Amniotic stem cell (primary cell): ENCODE data around the gene MYO1E.
A peak's percentile ranks its signal among the peaks of the same experiment; 100 is the strongest.

Experiments used
- DNase-seq: peaks from one replicate; lab custom pipeline; 2025; lab: John Stamatoyannopoulos, UW

Gene MYO1E

DNA sequence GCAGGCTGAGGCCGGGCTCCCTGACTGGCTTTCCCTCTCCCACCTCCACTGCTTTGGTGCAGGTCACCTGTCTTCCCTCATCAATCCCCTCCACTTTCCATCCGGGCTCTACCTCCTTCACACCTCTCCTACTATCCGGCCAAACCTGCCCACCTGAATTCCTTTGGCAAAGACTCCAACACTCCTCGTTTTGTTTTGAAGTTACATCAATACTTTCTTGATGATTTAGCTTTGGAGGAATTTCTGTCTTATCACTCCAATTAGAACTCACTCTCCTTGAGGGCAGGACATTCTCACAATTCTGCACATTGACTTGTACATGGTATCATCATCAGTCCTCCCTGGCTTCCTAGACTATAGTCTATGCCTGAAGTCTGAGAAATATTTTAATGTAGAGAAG is 145.7 kb downstream of the MYO1E start:
- DNase-seq, result no peak

DNA sequence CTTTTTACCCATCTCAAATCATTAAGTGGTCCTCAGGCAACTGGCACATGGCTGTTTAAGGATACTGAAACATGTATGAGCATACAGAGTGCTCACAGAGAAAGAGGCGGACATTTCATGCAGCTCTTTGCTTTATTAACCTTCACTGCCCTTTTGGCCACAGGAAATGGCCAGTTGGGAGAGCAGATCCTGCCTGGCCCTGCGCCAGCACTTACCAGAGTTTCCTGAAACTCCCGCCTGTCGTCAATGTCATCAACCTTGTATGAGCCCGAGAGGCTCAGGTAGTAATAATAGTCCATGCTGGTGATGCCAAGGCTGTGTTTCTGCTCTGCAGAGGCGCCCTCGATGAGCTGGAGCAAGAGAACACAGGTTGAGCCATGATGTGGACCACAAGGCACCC is 148.2 kb downstream of the MYO1E start:
- no peak for DNase-seq

DNA sequence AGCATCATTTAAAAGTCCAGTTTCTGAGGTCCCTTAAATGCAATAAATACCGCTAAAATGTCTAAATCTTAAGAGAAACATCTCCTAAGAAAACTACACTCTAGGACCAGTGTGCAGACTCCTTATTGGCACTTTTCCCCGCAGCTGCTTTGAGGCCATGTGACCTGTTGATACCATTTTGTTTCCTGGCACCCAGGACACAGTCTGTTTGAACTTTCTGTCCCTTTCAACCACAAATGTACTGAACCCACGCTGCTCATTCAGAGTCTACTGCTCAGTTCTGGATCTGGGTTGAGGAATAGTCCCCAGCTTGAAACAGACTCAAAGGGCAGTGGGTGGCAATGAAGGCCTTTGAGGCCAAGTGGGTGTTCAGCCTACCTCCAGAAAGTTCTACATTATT is 148.9 kb downstream of the MYO1E start:
- no peak for DNase-seq

DNA sequence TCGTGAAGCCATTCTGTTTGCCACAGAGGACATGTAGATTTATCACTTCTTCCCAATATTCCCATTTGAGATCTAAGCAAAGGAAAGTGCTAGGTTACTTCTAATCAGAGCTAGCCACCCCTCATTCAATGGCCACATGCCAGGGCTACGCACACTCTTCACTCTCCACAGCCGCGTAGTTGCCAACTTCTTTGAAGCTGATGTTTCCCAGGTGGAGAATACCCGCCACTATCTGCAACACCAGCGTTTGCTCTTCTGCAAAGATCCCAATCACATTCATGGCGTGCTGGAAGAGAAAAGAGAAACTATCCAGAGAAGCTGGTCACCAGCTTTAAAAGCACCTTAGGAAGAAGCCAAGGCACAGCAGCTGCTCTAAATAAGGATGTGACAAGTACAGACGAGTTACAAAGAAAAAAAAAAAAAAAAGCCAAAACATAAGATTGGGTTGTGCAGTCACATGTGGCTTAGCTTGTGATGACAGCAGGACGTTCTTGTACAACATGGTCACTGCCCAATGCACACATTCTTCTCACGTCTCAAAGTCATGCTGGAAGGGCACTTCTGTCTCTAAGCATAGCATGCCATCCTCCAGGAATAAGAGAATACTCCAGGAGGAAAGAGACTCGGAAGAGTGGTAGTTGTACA is 149.6 kb downstream of the MYO1E start:
- DNase-seq, result no peak

DNA sequence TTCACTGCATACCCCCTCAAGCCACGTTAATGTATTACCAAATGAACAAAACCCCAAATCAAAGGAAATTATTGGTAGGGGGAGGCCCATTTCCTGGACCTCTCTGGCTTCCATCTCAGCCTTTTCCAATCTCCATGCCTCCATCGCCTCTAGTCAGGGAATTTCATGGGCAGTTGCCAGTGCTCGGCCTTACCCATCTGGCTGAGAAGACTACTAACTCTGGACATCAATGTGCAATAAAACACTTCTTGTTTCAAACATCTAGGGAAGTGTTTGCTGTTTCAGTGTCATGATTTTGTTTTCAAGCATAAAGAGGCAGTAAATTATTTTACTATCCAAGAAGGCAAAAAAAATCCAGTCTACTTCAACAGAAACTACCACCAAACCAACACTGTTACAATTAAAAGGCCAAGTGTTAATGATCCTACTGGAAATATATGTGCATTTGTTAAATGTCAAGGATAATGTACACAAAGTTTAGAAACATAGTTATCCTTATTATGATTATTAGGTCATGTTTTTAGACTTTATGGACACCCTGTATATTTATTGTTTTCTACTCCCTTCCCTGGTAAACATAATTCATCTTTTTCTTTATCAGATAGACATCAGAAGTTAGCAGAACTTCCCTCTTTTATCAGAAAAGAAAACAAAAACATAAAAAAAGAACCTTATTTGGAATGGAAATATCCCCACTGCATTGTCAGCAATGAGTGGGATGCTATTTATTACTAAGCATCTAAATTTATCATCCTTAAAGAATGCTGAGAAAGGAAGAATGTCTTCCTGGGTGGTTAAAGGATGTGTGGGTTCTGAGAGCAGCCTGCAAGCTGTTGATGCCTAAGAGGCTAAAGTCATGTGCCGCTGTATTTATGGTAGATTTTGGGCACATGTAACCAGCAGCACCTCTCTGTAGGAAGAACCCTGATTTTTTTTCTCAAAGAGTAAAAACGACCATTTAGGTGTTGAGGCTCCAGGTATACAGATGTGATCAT is 150.9 kb downstream of the MYO1E start:
- peak; percentile 9 for DNase-seq

DNA sequence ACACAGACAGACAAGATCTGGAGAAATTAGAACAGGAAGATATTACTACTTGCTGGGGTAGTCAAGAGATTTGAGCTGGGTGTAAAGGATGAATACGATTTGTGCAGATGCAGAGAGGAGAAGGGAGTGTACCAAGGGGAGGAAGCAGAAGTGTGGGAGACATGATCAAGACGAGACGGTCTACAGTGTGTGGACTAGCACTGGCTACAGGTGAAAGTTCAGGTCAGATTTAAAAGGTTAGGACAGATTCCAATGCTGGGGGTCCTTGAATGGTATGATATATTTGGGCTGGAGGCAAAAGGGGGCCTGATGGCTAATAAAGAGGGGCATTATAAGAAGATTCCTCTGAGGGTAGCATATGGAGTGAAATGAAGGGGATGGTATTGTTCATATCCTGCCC is 154.0 kb downstream of the MYO1E start:
- no peak for DNase-seq

DNA sequence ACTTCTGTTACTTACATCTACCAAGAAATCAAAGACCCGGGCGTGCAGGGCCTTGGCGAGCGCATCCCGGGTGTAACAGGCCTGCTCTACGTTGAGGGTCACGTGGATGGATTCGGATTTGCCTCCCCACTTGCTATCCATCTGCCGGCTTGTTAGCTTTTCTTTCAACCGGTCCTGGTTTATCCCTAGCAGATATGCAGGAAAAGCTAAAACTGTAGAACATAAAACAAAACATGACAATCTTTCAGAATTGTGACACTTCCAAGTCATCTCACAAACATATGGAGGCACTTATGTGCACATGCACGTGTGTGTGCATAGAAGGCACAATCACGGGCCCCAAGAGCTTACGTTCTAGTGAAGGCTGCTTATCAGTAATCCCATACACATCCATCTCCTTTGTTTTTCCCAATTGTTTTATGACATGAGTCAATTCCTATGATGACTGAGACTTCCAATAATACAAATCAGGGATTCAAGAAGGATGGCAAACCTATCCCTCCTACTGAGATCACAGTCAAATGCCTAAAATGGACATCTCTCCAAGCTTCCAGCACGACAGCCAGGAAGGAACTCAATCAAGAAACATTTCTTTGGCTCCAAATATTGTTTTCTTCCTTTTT is 154.7 kb downstream of the MYO1E start:
- DNase-seq, result no peak

DNA sequence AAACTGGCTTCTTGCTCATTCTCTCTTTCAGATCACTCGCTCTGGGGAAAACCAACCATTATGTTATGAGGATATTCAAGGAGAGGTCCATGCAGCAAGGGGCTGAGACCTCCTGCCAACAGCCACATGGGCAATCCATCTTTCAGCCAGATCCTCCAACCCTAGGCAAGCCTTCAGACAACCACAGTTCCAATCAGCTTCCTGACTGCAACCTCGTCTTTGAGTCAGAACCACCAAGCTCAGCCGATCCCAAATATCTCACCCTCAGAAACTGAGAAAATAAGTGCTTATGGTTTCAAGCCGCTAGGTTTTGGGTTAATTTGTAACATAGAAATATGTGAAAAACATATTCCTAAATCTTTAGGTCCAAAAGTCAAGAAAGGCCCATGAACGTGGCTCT is 155.8 kb downstream of the MYO1E start:
- no peak for DNase-seq

DNA sequence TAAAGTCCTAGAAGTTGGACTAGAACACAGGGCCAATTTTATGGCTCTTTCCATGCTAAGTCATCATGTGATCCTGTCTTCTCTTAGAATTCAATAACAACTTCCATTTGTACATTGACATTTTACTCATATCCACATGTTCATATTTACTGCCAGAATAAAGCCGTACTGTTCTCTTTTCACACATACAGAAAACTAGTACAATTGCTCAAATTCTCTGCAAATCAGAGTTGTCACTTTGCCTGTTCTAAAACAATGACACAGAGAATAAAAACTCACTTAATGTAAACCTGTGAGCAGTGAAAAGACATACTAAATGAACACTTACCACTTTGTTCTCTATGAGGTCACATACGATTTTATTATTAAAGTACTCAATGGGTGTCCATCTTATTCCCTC is 162.5 kb downstream of the MYO1E start:
- DNase-seq, result no peak

DNA sequence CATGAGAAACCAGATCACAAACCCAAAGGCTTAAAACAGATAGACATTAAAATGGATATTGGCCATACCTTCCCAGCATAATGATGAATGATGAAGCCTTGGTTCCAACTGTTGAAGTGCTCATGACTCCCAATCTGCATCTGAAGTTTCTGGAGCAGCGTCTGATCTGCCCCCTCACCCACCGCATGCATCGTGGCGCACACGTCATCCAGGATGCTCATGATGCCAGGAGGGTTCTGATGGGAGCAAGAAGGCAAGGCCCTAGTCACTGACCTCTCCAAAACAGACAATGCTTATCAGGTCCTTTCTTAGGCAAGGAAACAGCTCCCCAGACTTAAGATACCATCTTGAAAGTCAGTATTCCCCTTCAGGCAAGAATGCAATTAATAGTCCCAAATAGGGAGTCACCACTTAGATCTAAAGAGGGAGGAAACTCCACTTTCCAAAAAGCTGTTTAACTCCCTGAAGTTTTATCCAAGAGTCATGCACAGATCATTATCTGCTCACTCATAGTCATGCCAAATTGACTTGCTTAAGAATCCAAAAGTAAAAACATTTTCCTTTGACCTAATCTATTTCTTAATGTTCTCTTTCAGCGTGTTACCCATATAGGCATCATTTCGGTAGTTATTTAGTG is 163.9 kb downstream of the MYO1E start:
- DNase-seq, result no peak

DNA sequence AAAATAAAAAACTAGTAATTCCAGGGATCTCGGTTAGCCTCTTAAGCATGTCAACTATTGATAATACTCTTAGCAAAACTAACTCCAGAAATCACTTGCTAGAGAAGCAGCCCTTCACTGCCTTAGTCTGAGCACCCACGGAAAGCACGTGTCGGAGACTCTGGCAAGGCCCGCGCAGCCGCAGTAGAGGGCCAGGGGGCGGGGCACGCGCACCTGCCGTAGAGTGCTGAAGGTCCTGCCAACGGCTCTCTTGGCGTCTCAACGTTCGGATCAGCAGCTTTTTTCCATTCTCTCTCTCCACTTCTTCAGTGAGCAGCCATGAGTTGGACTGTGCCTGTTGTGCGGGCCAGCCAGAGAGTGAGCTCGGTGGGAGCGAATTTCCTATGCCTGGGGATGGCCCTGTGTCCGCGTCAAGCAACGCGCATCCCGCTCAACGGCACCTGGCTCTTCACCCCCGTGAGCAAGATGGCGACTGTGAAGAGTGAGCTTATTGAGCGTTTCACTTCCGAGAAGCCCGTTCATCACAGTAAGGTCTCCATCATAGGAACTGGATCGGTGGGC is 166.0 kb downstream of the MYO1E start, which contains the start of gene LDHAL6B:
LDHAL6B (plus strand) TSS at position 221 of the 561 bp plus-strand sequence; CDS start at position 319, 98 bp downstream.
- no peak for DNase-seq

DNA sequence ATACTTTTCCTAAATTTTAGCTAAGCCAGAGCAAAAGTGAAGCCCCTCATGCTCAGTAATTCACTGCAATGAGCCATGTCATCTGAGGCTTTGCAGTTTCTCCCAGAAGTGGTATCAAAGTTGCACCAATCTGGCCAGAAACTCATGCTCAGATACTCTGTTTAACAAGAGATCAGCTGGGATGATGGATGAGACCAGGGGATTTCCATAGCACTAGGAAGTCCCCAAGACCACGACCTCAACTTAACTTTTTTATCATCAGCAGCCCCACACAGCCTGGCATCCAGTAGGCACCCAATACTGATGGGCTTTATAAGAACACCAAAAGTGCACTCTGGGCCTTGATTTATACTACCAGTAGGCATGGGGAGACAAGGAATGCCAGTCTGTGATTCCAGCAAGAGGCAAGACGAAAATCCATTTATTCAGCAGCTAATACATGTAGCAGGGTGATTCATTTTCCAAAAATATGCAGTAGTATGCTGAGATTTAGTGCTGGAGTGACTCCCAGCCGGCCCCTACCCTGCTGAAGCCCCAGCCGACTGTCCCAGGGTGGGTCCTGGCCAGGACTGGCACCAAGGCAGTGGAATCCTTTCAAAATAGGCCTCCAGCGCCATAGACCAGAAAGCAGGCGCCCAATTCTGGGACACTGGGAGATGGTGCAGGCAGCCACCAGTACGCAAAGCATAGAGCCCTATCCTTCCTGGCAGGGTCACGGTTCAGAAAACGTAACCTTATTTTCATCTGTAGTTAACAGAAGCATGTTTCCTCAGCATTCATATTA is 166.6 kb downstream of the MYO1E start:
- DNase-seq, result no peak

DNA sequence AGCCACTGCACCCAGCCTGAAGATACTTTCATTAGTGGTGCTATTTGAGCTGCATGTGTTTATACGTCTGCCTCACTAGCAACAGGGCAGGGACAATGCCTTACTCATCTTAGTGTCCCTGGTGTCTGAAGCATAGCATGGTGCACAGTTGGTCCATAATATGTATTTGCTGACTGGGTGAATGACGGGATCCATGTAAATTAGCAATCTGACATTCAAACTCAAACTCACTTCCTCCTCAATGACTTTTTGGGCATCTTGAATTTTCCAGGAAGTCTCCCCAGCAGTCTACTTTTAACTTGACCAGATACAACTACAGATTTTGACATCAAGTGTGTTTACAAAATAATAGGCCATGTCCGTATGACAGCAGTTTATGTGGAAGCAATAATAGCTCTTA is 169.0 kb downstream of the MYO1E start:
- no peak for DNase-seq

DNA sequence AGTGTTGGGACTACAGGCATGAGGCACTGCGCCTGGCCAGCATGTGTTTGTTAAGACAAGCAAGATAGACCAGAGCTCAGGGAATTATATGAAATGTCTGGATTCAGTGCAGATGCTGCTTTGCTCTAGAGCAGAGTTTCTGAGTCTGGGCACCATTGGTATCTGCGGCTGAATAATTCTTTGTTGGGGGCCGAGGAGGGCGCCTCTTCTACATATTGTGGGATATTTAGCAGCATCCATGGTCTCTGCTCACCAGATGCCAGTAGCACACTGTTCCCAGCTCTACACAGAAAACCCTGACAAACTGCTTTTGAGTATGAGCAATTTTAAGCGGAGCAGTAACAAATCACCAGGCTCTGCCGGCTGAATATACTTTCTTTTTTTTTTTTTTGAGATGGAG is 169.7 kb downstream of the MYO1E start:
- DNase-seq, result no peak

DNA sequence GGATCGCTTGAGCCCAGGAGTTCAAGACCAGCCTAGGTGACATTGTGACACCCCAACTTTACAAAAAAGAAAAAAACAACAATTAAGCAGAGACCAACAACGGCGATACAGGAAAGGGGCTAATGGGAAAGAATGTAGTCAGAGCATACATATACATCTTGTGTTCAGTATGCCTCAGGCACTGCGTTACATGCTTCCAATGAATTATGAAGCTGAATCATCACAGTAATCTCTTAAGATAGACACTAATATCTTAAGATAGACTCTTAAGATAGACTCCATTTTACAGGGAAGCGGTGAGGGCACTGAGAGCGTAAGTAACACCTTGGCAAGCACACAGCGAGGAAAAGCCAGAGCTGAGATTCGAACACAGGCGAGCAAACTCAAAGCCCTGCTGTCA is 172.1 kb downstream of the MYO1E start:
- no peak for DNase-seq

DNA sequence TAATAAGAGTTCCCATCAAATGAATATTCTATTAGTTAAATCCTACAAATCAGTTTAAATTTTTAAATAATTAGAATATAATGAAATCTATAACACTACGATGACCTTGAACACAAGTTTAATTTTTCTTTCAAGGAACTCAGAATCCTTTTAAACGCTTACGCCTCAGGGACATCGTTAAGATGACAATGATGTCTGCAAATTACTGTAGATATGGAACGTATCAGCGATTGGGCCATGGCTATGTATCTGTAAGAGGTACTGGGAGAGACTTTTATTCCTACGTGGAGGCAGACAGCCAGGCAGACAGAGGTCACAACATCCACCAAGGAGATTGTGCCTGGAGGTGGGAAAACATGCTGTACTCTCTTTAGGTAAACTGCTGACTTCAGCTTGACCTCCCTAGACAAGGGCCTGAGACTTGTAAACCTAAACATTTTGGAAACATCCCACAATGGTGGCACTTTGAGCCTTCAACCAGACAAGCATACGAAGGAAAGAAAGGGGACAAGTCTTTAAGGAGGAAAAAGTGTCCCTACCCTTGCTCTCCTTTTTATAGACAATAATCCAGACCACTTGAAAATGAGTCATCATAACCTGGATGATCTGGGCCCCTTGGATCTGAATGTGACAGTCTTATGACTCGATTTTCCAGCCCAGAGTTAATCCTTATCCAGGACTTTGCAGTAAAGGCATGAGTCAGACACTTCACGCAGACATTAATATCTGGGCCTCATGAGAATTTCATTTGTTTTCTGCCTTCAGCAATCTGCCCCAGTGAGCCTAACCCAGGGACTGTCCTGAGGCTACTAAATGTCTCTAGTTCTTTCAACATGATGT is 172.8 kb downstream of the MYO1E start:
- DNase-seq, result peak; percentile 14

DNA sequence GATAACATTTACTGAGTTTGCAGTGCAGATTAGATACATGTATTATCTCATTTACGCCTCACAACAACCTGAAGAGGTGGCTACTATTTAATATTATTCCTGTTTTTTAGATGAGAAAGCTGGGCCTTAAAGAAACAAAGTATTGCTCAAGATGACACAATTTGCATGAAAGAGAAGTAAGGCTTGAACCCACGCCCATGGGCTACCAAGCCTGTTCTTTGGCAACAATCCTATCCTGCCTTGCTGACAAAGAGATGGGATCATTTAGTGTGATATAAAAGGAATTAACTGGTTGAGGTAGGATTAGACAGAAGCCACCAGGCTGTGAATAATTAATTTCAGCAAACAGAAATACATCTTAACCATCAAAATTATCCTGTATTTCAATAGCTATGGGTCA is 175.2 kb downstream of the MYO1E start:
- DNase-seq, result no peak

DNA sequence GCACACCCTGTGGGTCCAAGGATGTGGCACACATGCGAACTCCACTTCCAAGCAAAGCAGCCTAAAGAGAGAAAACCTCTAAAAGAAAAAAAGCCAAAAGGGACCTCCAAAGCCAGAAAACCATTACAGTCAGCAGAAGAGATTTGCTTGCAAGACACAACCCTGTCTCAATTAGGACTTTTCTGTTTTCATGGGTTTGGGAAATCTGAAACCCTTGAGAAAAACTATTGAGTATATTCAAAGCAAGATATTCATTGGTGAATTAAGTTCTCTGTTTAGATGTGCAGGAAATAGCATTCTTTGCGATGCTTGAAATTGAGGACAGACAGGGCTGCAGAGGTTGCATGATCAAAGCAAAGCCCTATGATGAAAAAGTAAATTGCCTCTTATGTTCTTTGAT is 176.3 kb downstream of the MYO1E start:
- DNase-seq, result no peak

DNA sequence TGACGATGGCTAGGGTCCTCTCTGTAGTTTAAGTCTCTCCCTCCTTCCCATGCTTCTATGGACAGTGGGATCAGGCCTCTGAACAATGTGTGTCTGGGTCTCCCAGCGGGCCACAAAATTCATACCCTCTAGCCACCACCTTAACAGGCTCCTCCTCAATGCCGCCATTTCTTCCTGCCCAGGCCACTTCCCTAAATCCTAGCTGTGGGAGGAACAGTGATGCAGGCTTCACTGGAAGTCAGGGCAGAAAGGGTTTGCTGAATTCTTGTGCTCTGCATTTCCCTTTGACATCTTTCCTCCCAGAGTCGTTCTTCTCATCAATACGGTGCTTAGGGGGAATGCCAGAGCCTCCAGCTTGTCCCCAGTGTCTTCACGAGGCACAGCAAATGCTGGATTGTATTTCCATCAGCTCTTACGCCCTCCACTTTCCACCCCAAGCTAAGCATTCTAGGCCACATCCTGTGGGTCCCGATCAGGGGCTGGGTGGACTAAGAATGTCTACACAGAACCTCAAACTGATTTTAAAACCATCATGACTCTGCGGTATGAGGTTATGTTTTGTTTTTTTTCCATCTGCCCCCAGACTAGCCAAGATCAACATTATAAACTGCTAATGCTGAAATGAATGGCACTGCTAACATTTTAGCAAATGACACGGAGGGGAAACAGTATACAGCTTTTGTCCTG is 177.9 kb downstream of the MYO1E start:
- DNase-seq, result no peak

DNA sequence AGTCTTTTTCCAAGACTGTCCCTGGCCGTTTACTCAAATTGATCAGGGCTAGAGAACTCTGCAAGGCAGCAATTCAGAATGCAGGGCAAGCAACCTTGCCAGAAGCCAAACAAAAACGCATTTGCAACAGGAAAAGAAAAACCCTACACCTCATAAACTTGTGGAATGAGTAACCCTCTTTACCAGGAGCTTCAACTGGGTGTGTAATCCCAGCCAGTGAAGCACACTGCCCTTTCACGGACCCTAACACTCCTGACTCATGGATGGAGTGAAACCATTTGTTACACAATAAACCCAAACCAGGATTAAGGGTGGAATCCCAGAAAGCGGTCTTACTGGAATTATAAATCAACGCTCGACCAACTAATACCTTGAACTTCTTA is 180.8 kb downstream of the MYO1E start:
- DNase-seq, result peak; percentile 83
